Left cardiac atrium (tissue), 4 donors: ENCODE results near the gene STAMBPL1. TPM values are rescaled to one million over a fixed set of nuclear protein-coding genes. Genes with fewer than 3 reads are reported as not detected.
A peak's percentile ranks its signal among the peaks of the same experiment; 100 is the strongest.
"Not testable (repeated sequence)": the region's sequence is repeated elsewhere in the genome, so short reads cannot be mapped to it uniquely, and the experiment has no call there.

Experiments
- ATAC-seq, 2 donors: fragments of 200-7000 bp; cut with Tn5 transposase; one replicate each; pipeline ENCODE4 v1.9.1; 2020; ENCODE audit warnings: mild to moderate bottlenecking in 2 of 2, moderate library complexity in 2 of 2
- DNase-seq: peaks from one replicate; pipeline ENCODE4 v3.0.0-alpha.2; 2020
- intact Hi-C, 2 donors: fragments of 100-400 bp; cut with DNase I; formaldehyde crosslinking; loops; one replicate each; pipeline versions ENCODE4 v1.14.1 to v1.15.1; 2022 to 2023
- total RNA-seq, 2 donors: library from RNA; stranded (reverse); fragmentation: NEBNext Ultra II Directional; extraction: Animal tissue kit (Norgen Biotek cat#: 25700); gene quantifications; one replicate each; pipeline ENCODE4 v1.2.1, GENCODE V29; 2021
- donor health status: DM: no; HTN: yes; CAD: no.
- donor health status: DM: no; HTN: yes; CAD: no; lungs with severe emphysema.
- donor health status: DM: yes; HTN: yes; CAD: no.
- donor health status: Dilated cardiomyopathy.

The STAMBPL1 gene
- total RNA-seq, 2 donors from 2014 or later, result 7.8 to 8.1 TPM

- intact Hi-C loops, result no loop called here
- DNase-seq, result no peak
- ATAC-seq, result no peak
Observed at GRCh38 chr10:88911851-88912250, 31.8 kb downstream of the STAMBPL1 start.

GRCh38 chr10:88913127-88913526 is 33.1 kb downstream of the STAMBPL1 start:
- ATAC-seq, result peak; percentile 38 to 39
- intact Hi-C loops, result no loop called here
- DNase-seq, result no peak

- DNase-seq (no peak), ATAC-seq (no peak)
- intact Hi-C loops, result no loop called here
Observed at GRCh38 chr10:88913788-88914187, 33.7 kb downstream of the STAMBPL1 start.

- DNase-seq (no peak), ATAC-seq (no peak)
- intact Hi-C loops, result no loop called here
Observed at GRCh38 chr10:88915781-88916180, 35.7 kb downstream of the STAMBPL1 start.

GRCh38 chr10:88916231-88916630 is 36.2 kb downstream of the STAMBPL1 start:
- intact Hi-C loops, result no loop called here
- no peak for ATAC-seq
- no peak for DNase-seq

GRCh38 chr10:88916986-88917385 is 36.9 kb downstream of the STAMBPL1 start:
- no peak for DNase-seq
- ATAC-seq, result no peak
- intact Hi-C loops, result no loop called here

- DNase-seq (no peak), ATAC-seq (no peak)
- intact Hi-C loops, result no loop called here
Observed at GRCh38 chr10:88918191-88918905, 38.3 kb downstream of the STAMBPL1 start.

GRCh38 chr10:88919041-88919440 is 39.0 kb downstream of the STAMBPL1 start:
- ATAC-seq (no peak), DNase-seq (no peak)
- intact Hi-C loops, result no loop called here

- intact Hi-C loops, result no loop called here
- no peak for DNase-seq
- ATAC-seq, result peak in 1 of 2 donors; percentile 38
Observed at GRCh38 chr10:88920198-88920597, 40.2 kb downstream of the STAMBPL1 start.

GRCh38 chr10:88920986-88921593 is 41.0 kb downstream of the STAMBPL1 start:
- DNase-seq, result no peak
- peak; percentile 29 to 30 for ATAC-seq
- intact Hi-C loops, result no loop called here

GRCh38 chr10:88922041-88922440 is 42.0 kb downstream of the STAMBPL1 start:
- no peak for ATAC-seq
- no peak for DNase-seq
- intact Hi-C loops, result no loop called here

- intact Hi-C loops, result no loop called here
- no peak for ATAC-seq
Observed at GRCh38 chr10:88923520-88923919, 43.5 kb downstream of the STAMBPL1 start.

GRCh38 chr10:88926566-88927415 is 46.7 kb downstream of the STAMBPL1 start:
- ATAC-seq, result peak; percentile 69 to 85
- intact Hi-C loops, result no loop called here
- DNase-seq, result no peak

More at GRCh38 chr10:88923520-88923919, 43.5 kb downstream of the STAMBPL1 start:
- no peak for DNase-seq

GRCh38 chr10:88927416-88927690 is 47.3 kb downstream of the STAMBPL1 start:
- DNase-seq (no peak), ATAC-seq (no peak)
- intact Hi-C loops, result no loop called here

- DNase-seq (no peak), ATAC-seq (no peak)
- intact Hi-C loops, result no loop called here
Observed at GRCh38 chr10:88928254-88928653, 48.2 kb downstream of the STAMBPL1 start.

GRCh38 chr10:88931548-88931947 is 51.5 kb downstream of the STAMBPL1 start:
- no peak for DNase-seq
- intact Hi-C loops, result loop anchor here (2.0 to 10.0 kb wide), 3 partner anchors 49 to 283 kb away; partner anchors contain the start of gene STAMBPL1 (in 1 of the 2)
- ATAC-seq, result peak; percentile 35 to 45

GRCh38 chr10:88932029-88932428 is 52.0 kb downstream of the STAMBPL1 start:
- not testable (repeated sequence) for ATAC-seq, DNase-seq
- intact Hi-C loops, result loop anchor here (1.0 to 10.0 kb wide), 3 partner anchors 50 to 283 kb away; partner anchors contain the start of gene STAMBPL1 (in 1 of the 2)

- DNase-seq (peak; percentile 40), ATAC-seq (peak; percentile 72 to 78)
- intact Hi-C loops, result loop anchor here (1.0 to 10.0 kb wide), 3 partner anchors 50 to 282 kb away; partner anchors contain the start of gene STAMBPL1 (in 1 of the 2)
Observed at GRCh38 chr10:88932539-88933256, 52.7 kb downstream of the STAMBPL1 start.

GRCh38 chr10:88933564-88933963 is 53.5 kb downstream of the STAMBPL1 start:
- ATAC-seq (peak in 1 of 2 donors; percentile 4), DNase-seq (no peak)
- intact Hi-C loops, result loop anchor here (5.0 to 10.0 kb wide), 2 partner anchors 51 to 281 kb away; partner anchors contain the start of gene STAMBPL1 (in 1 of the 2)
